Uterus (tissue), 2 donors: ENCODE data around the gene TTC22.

Source experiments
- CTCF ChIP-seq, 4 experiments: fragments of 200-600 bp in 2 of 4; fragments of 450-650 bp in 2 of 4; sonication (generic) in 2 of 4; IDR thresholded peaks; one replicate each; pipeline ENCODE4 v1.5.1; 2016 to 2019; ENCODE audit warnings: antibody characterized with exemption in 4 of 4, mild to moderate bottlenecking in 2 of 4, moderate library complexity in 1 of 4
- POLR2A ChIP-seq, 2 donors: fragments of 450-650 bp; IDR thresholded peaks; one replicate each; pipeline ENCODE4 v1.6.1; 2016; ENCODE audit warnings: antibody characterized with exemption in 2 of 2, mild to moderate bottlenecking in 1 of 2, moderate library complexity in 1 of 2

- TF ChIP-seq POLR2A (IDR thresholded peaks at IDR 0.05) (no peak), CTCF (IDR thresholded peaks at IDR 0.05) (no peak)
These were observed 2.1 kb downstream of the TTC22 start for GRCh38 chr1:54798769-54799641.
